Adrenal gland (tissue), 12 donors: Measurements from ENCODE around the gene XPNPEP2. TPM values are rescaled to one million over a fixed set of nuclear protein-coding genes. Genes with fewer than 3 reads are reported as not detected.

ENCODE experiments used
- DNase-seq, 7 donors: peaks; one replicate each; pipeline ENCODE4 v3.0.0-alpha.2; 2019 to 2020
- H3K27ac ChIP-seq, 5 donors: fragments of 200-600 bp; sonication (generic) in 4 of 5; 1 replicate in 3 of 5; 2 replicates in 2 of 5; pipeline versions ENCODE4 v1.5.1 to v1.8.0; 2016 to 2020; ENCODE audit warnings: mild to moderate bottlenecking in 1 of 5
- H3K27me3 ChIP-seq: fragments of 200-600 bp; 2 replicates; pipeline ENCODE4 v1.8.0; 2021
- H3K36me3 ChIP-seq, 2 donors: fragments of 200-600 bp; replicated peaks in 1 of 2; 1 replicate in 1 of 2; 2 replicates in 1 of 2; pipeline versions ENCODE4 v1.5.1 to v1.8.0; 2018 to 2022
- H3K4me1 ChIP-seq, 2 donors: fragments of 200-600 bp; replicated peaks in 1 of 2; 1 replicate in 1 of 2; 2 replicates in 1 of 2; pipeline versions ENCODE4 v1.5.1 to v1.8.0; 2018 to 2021
- H3K4me3 ChIP-seq, 4 donors: fragments of 200-600 bp; sonication (generic) in 3 of 4; one replicate each; pipeline ENCODE4 v1.5.1; 2016 to 2018
- H3K9me3 ChIP-seq, 3 donors: fragments of 200-600 bp; sonication (generic) in 1 of 3; replicated peaks in 1 of 3; 1 replicate in 2 of 3; 2 replicates in 1 of 3; pipeline versions ENCODE4 v1.5.1 to v1.8.0; 2016 to 2021
- CTCF ChIP-seq, 6 experiments: fragments of 450-650 bp in 4 of 6; fragments of 200-600 bp in 2 of 6; sonication (generic) in 1 of 6; IDR thresholded peaks; 1 replicate in 5 of 6; 2 replicates in 1 of 6; pipeline versions ENCODE4 v1.5.1 to v1.8.0; 2016 to 2021; ENCODE audit warnings: antibody characterized with exemption in 6 of 6, mild to moderate bottlenecking in 2 of 6, moderate library complexity in 1 of 6
- POLR2A ChIP-seq, 2 donors: fragments of 450-650 bp; IDR thresholded peaks; one replicate each; pipeline ENCODE4 v1.6.1; 2017; ENCODE audit warnings: antibody characterized with exemption in 2 of 2, mild to moderate bottlenecking in 2 of 2, moderate library complexity in 1 of 2
- WGBS, 4 donors: extraction: QIAGEN DNeasy Blood & Tissue Kit in 2 of 4; methylation state at CpG; one replicate each; pipeline versions ENCODE4 v1.1.5 to v1.1.7; 2013 to 2017; 5-methylcytosine and 5-hydroxymethylcytosine counted together
- intact Hi-C, 2 donors: fragments of 100-400 bp; cut with DNase I; formaldehyde crosslinking; loops; one replicate each; pipeline versions ENCODE4 v1.14.1 to v1.15.0; 2022 to 2023
- polyA plus RNA-seq, 3 donors: library from polyadenylated mRNA; stranded (reverse); fragments of 200-250 nt in 2 of 3; fragments of 350-450 nt in 1 of 3; fragmentation: Illumina TruSeq in 1 of 3; extraction: RNeasy Lipid Tissue Mini Kit (QIAGEN cat#74804) in 1 of 3; gene quantifications; one replicate each; pipeline ENCODE4 v1.2.3, GENCODE V29; 2013 to 2014
- total RNA-seq, 9 donors: library from RNA; depleted of rRNA in 4 of 9; stranded (reverse); fragments of >200 nt in 4 of 9; fragments of 120-200 nt in 1 of 9; fragmentation: NEBNext Ultra II Directional in 1 of 9; extraction: Animal tissue kit (Norgen Biotek cat#: 25700) in 1 of 9; gene quantifications; one replicate each; pipeline versions ENCODE4 v1.1.0 to v1.2.4, GENCODE V29; 2013 to 2023
- donor health status: healthy with polysubstance abuse.
- donor health status: Bipolar disorder and iron deficiency.
- donor health status: DM: yes; HTN: yes; CAD: no.
- donor health status: DM: no; HTN: no; CAD: no.
- donor health status: DM: no; HTN: no; CAD: no.
- donor health status: DM: yes; HTN: yes; CAD: no.

XPNPEP2 gene
- total and polyA plus RNA-seq, 12 donors = 0.18 to 5.4 (median 1.1) TPM

- 38 to 60% (median 38%) methylated on average over 3 to 4 of the region's 4 CpGs for WGBS, 4 donors
- intact Hi-C loops = loop anchor here (5.0 kb wide), 1 partner anchor 89 kb away; no protein-coding TSS in a partner anchor
- Histone ChIP-seq H3K27ac (no peak overlapping the region), H3K27me3 (no peaks in the 10 kb centered on the region), H3K4me1 (no peaks in the 10 kb centered on the region), H3K9me3 (no peaks in the 10 kb centered on the region), H3K36me3 (no peaks in the 10 kb centered on the region), H3K4me3 (no peak overlapping the region)
- DNase-seq = peak; percentile 59 to 87 (median 72)
- TF ChIP-seq CTCF (IDR thresholded peaks at IDR 0.05) = peak; percentile 59 to 85 (median 82)
- TF ChIP-seq POLR2A (IDR thresholded peaks at IDR 0.05) = no peak
These were observed 12.3 kb upstream of the XPNPEP2 start for GRCh38 chrX:129726307-129727111.

GRCh38 chrX:129728061-129728460, 10.7 kb upstream of the XPNPEP2 start:
- no peaks in the 10 kb centered on the region for H3K36me3 ChIP-seq
- intact Hi-C loops = loop anchor here (5.0 kb wide), 1 partner anchor 91 kb away; no protein-coding TSS in a partner anchor
- no peak for TF ChIP-seq CTCF (IDR thresholded peaks at IDR 0.05)
- TF ChIP-seq POLR2A (IDR thresholded peaks at IDR 0.05) = no peak
- H3K4me1 ChIP-seq = no peaks in the 10 kb centered on the region
- WGBS, 4 donors = 75 to 89% (median 88%) methylated on average over 3 to 4 of the region's 4 CpGs; no CpG with 5 or more reads in 1 of the 4 donors
- no peak overlapping the region for H3K4me3 ChIP-seq
- H3K27ac ChIP-seq = no peak overlapping the region
- H3K27me3 ChIP-seq = no peaks in the 10 kb centered on the region
- no peak for DNase-seq
- H3K9me3 ChIP-seq = no peaks in the 10 kb centered on the region

- DNase-seq = no peak
- TF ChIP-seq POLR2A (IDR thresholded peaks at IDR 0.05) (no peak), CTCF (IDR thresholded peaks at IDR 0.05) (no peak)
- intact Hi-C loops = no loop called here
- Histone ChIP-seq H3K36me3 (no peaks in the 10 kb centered on the region), H3K9me3 (no peaks in the 10 kb centered on the region), H3K4me3 (no peak overlapping the region), H3K4me1 (no peaks in the 10 kb centered on the region), H3K27me3 (no peaks in the 10 kb centered on the region), H3K27ac (no peak overlapping the region)
- 37 to 61% (median 50%) methylated on average over 2 of the region's 2 CpGs for WGBS, 4 donors
These were observed 7.6 kb upstream of the XPNPEP2 start for GRCh38 chrX:129731228-129731627.

GRCh38 chrX:129732857-129733256, 5.9 kb upstream of the XPNPEP2 start:
- no peak for DNase-seq
- Histone ChIP-seq H3K9me3 (no peaks in the 10 kb centered on the region), H3K36me3 (no peaks in the 10 kb centered on the region), H3K27ac (no peak overlapping the region), H3K4me3 (no peak overlapping the region), H3K4me1 (no peaks in the 10 kb centered on the region), H3K27me3 (no peaks in the 10 kb centered on the region)
- intact Hi-C loops = no loop called here
- no peak for TF ChIP-seq CTCF (IDR thresholded peaks at IDR 0.05)
- TF ChIP-seq POLR2A (IDR thresholded peaks at IDR 0.05) = no peak
- WGBS, 4 donors = 82 to 100% (median 99%) methylated on average over 1 to 2 of the region's 2 CpGs
